Measurements from ENCODE around the gene SLC25A25. TPM values are rescaled to one million over a fixed set of nuclear protein-coding genes. Genes with fewer than 3 reads are reported as not detected.
A peak's percentile ranks its signal among the peaks of the same experiment; 100 is the strongest.

The SLC25A25 gene
- total and polyA plus RNA-seq, 9 of the 15 experiments (the other 6 are each of a cell fraction or from before 2014, with no cell fraction given) = 0.07 to 35.9 (median 23.2) TPM

DNA sequence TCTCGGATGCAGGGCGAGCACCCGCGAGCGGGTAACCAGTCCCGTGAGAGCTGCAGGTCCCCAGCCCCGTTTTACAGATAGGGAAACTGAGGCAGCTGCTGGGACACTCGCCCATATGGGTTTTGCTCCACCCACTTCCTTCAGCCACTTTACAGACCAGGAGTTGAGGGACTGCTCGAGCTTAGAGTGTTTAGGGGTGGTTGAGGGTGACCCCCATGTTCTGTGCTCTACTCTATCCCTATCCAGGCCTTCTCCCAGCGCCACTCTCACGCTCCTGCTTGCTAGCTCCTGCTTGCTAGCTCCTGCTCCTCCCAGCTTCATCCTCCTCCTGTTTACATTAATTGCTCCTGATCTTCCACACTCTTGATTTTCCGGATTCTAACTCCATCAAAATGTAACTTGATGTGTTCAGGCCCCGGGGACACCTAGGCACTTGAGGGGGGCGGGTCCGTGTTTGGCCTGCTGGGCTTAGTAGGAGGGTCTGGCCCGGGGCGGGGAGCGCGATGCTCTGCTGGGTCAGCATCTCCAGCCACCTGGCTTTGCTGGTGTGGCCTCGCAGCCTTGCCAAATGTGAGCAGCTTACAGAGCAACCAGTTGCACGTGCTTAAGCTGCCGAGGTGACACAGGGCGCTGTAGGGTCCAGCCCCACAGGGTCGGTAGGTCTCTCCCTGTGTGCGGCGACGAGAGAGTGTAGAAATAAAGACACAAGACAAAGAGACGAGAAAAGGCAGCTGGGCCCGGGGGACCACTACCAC, 61.0 kb downstream of the SLC25A25 start:
- H3K27ac ChIP-seq (ENCODE audit: extremely low read depth, low read depth, low read length) = peak overlapping the region; percentile 93
- in situ Hi-C loops (cut with MboI) = no loop called here
- peaks cover 22% of the 10 kb centered on the region for H3K36me3 ChIP-seq (ENCODE audit: control insufficient read depth, insufficient read depth, low read length)
- TSS peak; percentile 96 for BruUV-seq (replicated peaks)
- H3K27me3 ChIP-seq (ENCODE audit: control insufficient read depth in 2 of 2, insufficient read depth in 2 of 2, low read length in 2 of 2) = no peaks in the 10 kb centered on the region
- intact Hi-C loops (cut with micrococcal nuclease) = loop anchor here (1.0 to 10.0 kb wide), 4 partner anchors 31 to 283 kb away; partner anchors contain the start of genes BBLN, CIZ1, GOLGA2 and SWI5
- no peaks in the 10 kb centered on the region for H3K9me3 ChIP-seq (replicated peaks; ENCODE audit: control insufficient read depth, insufficient read depth, low read depth, low read length)
- peak overlapping the region; percentile 95 for H3K4me2 ChIP-seq (ENCODE audit: insufficient read depth, low read length)
- no peak for ATAC-seq
- H3K4me1 ChIP-seq (replicated peaks in 1 of 2; ENCODE audit: control insufficient read depth in 2 of 2, insufficient read depth in 2 of 2, low read length in 2 of 2) = peaks cover 10 to 38% of the 10 kb centered on the region in 2 experiments
- POLR2A ChIA-PET = interaction anchor here (0.6 to 2.0 kb wide), 5 partner anchors 9 to 61 kb away, joined by 3 to 4 read pairs (median 4); partner anchors contain the start of gene SLC25A25
- peak in 1 of 4 experiments; percentile 7 for DNase-seq (ENCODE audit: extremely low read depth in 1 of 4, low spot score in 3 of 4)
- peak overlapping the region; percentile 98 for H3K4me3 ChIP-seq
- 35% methylated on average over 21 of the region's 29 CpGs for WGBS (ENCODE audit: insufficient coverage, low coverage, missing lambda C conversion rate)
- peak overlapping the region; percentile 93 for H2AFZ ChIP-seq (ENCODE audit: low read depth, low read length)
- CTCF ChIA-PET (ENCODE audit: low intra/inter-chr PET ratio) = no interaction called here
- H3K79me2 ChIP-seq (ENCODE audit: control insufficient read depth, insufficient read depth, low read length) = peaks cover 38% of the 10 kb centered on the region
- TF ChIP-seq, protein P1, sequence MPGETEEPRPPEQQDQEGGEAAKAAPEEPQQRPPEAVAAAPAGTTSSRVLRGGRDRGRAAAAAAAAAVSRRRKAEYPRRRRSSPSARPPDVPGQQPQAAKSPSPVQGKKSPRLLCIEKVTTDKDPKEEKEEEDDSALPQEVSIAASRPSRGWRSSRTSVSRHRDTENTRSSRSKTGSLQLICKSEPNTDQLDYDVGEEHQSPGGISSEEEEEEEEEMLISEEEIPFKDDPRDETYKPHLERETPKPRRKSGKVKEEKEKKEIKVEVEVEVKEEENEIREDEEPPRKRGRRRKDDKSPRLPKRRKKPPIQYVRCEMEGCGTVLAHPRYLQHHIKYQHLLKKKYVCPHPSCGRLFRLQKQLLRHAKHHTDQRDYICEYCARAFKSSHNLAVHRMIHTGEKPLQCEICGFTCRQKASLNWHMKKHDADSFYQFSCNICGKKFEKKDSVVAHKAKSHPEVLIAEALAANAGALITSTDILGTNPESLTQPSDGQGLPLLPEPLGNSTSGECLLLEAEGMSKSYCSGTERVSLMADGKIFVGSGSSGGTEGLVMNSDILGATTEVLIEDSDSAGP (CRISPR knock-in tag; IDR thresholded peaks at IDR 0.05) = 0 out of 2 replicates have a peak, but pooled peaks have one; percentile 48
- TF ChIP-seq ZFX (CRISPR knock-in tag; IDR thresholded peaks at IDR 0.05) = peak; percentile 28
- TF ChIP-seq SAP30 (IDR thresholded peaks at IDR 0.05; ENCODE audit: borderline replicate concordance, insufficient read depth, low read depth, low read length, poor library complexity, severe bottlenecking) = no peak
- TF ChIP-seq ZNF143 (CRISPR knock-in tag; IDR thresholded peaks at IDR 0.05) = no peak
- TF ChIP-seq, protein P2, sequence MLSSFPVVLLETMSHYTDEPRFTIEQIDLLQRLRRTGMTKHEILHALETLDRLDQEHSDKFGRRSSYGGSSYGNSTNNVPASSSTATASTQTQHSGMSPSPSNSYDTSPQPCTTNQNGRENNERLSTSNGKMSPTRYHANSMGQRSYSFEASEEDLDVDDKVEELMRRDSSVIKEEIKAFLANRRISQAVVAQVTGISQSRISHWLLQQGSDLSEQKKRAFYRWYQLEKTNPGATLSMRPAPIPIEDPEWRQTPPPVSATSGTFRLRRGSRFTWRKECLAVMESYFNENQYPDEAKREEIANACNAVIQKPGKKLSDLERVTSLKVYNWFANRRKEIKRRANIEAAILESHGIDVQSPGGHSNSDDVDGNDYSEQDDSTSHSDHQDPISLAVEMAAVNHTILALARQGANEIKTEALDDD (IDR thresholded peaks at IDR 0.05) = no peak
- TF ChIP-seq TAF15 (IDR thresholded peaks at IDR 0.05; ENCODE audit: low read depth, low read length) = no peak
- 0 out of 2 replicates have a peak, but pooled peaks have one; percentile 25 for TF ChIP-seq KAT7 (CRISPR knock-in tag; IDR thresholded peaks at IDR 0.05; ENCODE audit: borderline replicate concordance)
- peak; percentile 90 for TF ChIP-seq BCOR (IDR thresholded peaks at IDR 0.05)
- peak in 1 of 2 experiments; percentile 26; a peak in 2 of 4 replicates for TF ChIP-seq KDM1A (IDR thresholded peaks at IDR 0.05)
- TF ChIP-seq PTRF (tag; IDR thresholded peaks at IDR 0.05) = no peak
- no peak for TF ChIP-seq ZNF586 (CRISPR knock-in tag; conservative IDR thresholded peaks at IDR 0.05)
- TF ChIP-seq ZNF165 (CRISPR knock-in tag; IDR thresholded peaks at IDR 0.05; ENCODE audit: borderline replicate concordance) = no peak
- H3K9me1 ChIP-seq (ENCODE audit: control insufficient read depth, insufficient read depth, low read length) = no peaks in the 10 kb centered on the region
- peak overlapping the region; percentile 95 to 99 for H3K9ac ChIP-seq (ENCODE audit: insufficient read depth in 1 of 2, low read depth in 2 of 2, low read length in 2 of 2)
- H4K20me1 ChIP-seq (replicated peaks; ENCODE audit: control insufficient read depth, insufficient read depth, low read length) = peaks cover 8% of the 10 kb centered on the region; the same call in 1 of the 2 replicates
- FAIRE-seq = no peak
